H1 (cell line): ENCODE data around the gene GPC6. TPM values are rescaled to one million over a fixed set of nuclear protein-coding genes. Genes with fewer than 3 reads are reported as not detected.

Experiments
- ASH2L ChIP-seq: fragments of 200-600, 300-600 bp; sonication (generic); IDR thresholded peaks from one replicate; pipeline ENCODE4 v1.7.1; 2017; ENCODE audit warnings: low read length
- BCL11A ChIP-seq, 2 experiments: IDR thresholded peaks; one replicate each; pipeline ENCODE4 v1.6.1; 2011; ENCODE audit warnings: low read depth in 2 of 2, low read length in 2 of 2, mild to moderate bottlenecking in 2 of 2
- BRCA1 ChIP-seq: IDR thresholded peaks from 2 replicates; pipeline ENCODE4 v1.6.1; 2012; ENCODE audit warnings: low read depth, low read length, improper control_type of control experiment
- EZH2 ChIP-seq: fragments of 200-600 bp; sonication (generic); IDR thresholded peaks from 2 replicates; pipeline ENCODE4 v1.7.1; 2012; ENCODE audit warnings: low read depth, mild to moderate bottlenecking, moderate library complexity, low read length, inconsistent platforms; ENCODE audit not compliant: severe bottlenecking
- FOSL1 ChIP-seq: IDR thresholded peaks from 2 replicates; pipeline ENCODE4 v1.6.1; 2011; ENCODE audit warnings: mild to moderate bottlenecking, low read depth, low read length, moderate library complexity; ENCODE audit not compliant: insufficient read depth
- GABPA ChIP-seq: IDR thresholded peaks from 2 replicates; pipeline ENCODE4 v1.6.1; 2011; ENCODE audit warnings: mild to moderate bottlenecking, low read length, moderate library complexity, borderline replicate concordance; ENCODE audit not compliant: insufficient read depth
- KDM5A ChIP-seq: fragments of 200-600 bp; IDR thresholded peaks from 2 replicates; pipeline ENCODE4 v1.7.1; 2012; ENCODE audit warnings: mild to moderate bottlenecking, low read length, inconsistent platforms, mixed read lengths
- NRF1 ChIP-seq: IDR thresholded peaks from 2 replicates; pipeline ENCODE4 v1.6.1; 2011; ENCODE audit warnings: mild to moderate bottlenecking, low read depth, low read length, improper control_type of control experiment
- POU5F1 ChIP-seq: IDR thresholded peaks from 2 replicates; pipeline ENCODE4 v1.6.1; 2011; ENCODE audit warnings: low read depth, mild to moderate bottlenecking, low read length, moderate library complexity
- RBBP5 ChIP-seq: IDR thresholded peaks from 2 replicates; pipeline ENCODE4 v1.7.1; 2012; ENCODE audit warnings: low read depth, mild to moderate bottlenecking, inconsistent platforms, low read length, moderate library complexity, borderline replicate concordance
- SAP30 ChIP-seq: fragments of 300-600 bp; sonication (generic); IDR thresholded peaks from 2 replicates; pipeline ENCODE4 v1.7.1; 2012; ENCODE audit warnings: low read length, moderate library complexity, mild to moderate bottlenecking, inconsistent platforms; ENCODE audit not compliant: insufficient read depth, insufficient replicate concordance
- SRF ChIP-seq: IDR thresholded peaks from 2 replicates; pipeline ENCODE4 v1.6.1; 2011; ENCODE audit warnings: mild to moderate bottlenecking, low read depth, low read length, moderate library complexity
- TAF1 ChIP-seq: IDR thresholded peaks from 2 replicates; pipeline ENCODE4 v1.6.1; 2011; ENCODE audit warnings: mild to moderate bottlenecking, low read depth, low read length
- TAF7 ChIP-seq: optimal IDR thresholded peaks from 2 replicates; pipeline ENCODE3; 2011; ENCODE audit warnings: low read depth, mild to moderate bottlenecking, inconsistent platforms, low read length, moderate library complexity, borderline replicate concordance
- TCF12 ChIP-seq: IDR thresholded peaks from 2 replicates; pipeline ENCODE4 v1.6.1; 2011; ENCODE audit warnings: low read depth, mild to moderate bottlenecking, low read length
- ZNF274 ChIP-seq: IDR thresholded peaks from 2 replicates; pipeline ENCODE4 v1.7.0; 2012; ENCODE audit warnings: low read length, borderline replicate concordance; ENCODE audit errors: extremely low read depth
- polyA plus RNA-seq, 7 experiments: library from polyadenylated mRNA; depleted of rRNA in 3 of 7; stranded (reverse) in 5 of 7; unstranded in 2 of 7; fragments of >200 nt in 5 of 7; fragments of 200-250 nt in 2 of 7; gene quantifications; 1 replicate in 5 of 7; 2 replicates in 1 of 7; 4 replicates in 1 of 7; pipeline versions ENCODE4 v1.2.1 to v1.2.3, GENCODE V29; 2011 to 2013; ENCODE audit warnings: missing spikeins in 2 of 7, mixed read lengths in 2 of 7
- total RNA-seq: library from RNA; stranded (reverse); fragmentation: NEBNext Ultra II Directional; extraction: Animal tissue kit (Norgen Biotek cat#: 25700); gene quantifications from 2 replicates; pipeline ENCODE4 v1.2.1, GENCODE V29; 2021
- TF ChIP-seq, protein P1 (sequence below): IDR thresholded peaks from 2 replicates; pipeline ENCODE4 v1.6.1; 2011; ENCODE audit warnings: low read depth, mild to moderate bottlenecking, low read length; ENCODE audit not compliant: insufficient read depth
- TF ChIP-seq, protein P2 (sequence below): IDR thresholded peaks from 2 replicates; pipeline ENCODE4 v1.6.1; 2012; ENCODE audit warnings: low read length, inconsistent platforms
- TF ChIP-seq, protein P3 (sequence below), 3 experiments: IDR thresholded peaks; 1 replicate in 2 of 3; 2 replicates in 1 of 3; pipeline versions ENCODE4 v1.5.1 to v1.6.1; 2011; ENCODE audit warnings: low read length in 3 of 3, mild to moderate bottlenecking in 3 of 3, inconsistent platforms in 2 of 3, low read depth in 1 of 3, moderate library complexity in 1 of 3; ENCODE audit not compliant: insufficient read depth in 1 of 3; ENCODE audit errors: control extremely low read depth in 1 of 3

Gene GPC6
- total and polyA plus RNA-seq, 2 of the 8 experiments (the other 6 are each of a cell fraction or from before 2014, with no cell fraction given): 5.4 to 12.0 TPM

DNA sequence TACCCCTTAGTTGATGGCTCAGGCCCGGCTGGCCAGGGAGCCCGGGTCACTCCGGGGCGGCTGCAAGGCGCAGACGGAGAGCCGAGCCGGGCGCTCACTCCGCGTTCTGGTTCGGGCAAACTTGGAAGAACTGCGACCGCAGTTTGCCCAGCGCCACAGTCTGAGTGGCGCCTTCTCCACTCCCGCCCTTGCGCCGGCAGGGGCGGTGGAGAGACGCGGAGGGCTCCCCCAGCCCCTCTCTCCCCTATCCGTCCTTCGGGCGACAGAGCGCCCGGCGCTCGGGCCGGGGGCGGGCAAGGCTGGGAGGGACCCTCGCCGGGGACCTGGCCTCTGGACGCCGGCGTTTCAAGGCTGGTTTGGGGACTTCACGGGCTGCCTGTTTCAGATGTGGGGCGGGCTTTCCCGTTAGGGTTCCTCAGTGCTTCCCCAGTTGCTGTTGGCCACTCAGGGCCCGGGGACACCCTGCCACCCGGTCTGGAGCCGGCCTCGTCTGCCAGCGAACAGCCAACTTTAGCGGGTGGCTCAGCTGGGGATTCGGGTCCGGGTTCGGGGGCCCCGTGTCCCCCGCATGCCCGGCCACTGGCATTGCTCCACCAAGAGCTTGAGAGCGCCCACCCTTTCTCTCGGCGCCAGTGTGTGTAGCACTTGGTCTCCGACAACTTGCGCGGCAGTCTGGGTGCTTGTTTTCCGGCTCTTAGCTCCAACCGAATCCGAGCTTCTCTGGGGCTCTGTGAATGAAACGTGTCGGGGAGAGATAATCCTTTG lies 1.5 kb downstream of the GPC6 start (continued):
- TF ChIP-seq SRF: no peak
- peak; percentile 70 for TF ChIP-seq TAF1
- TF ChIP-seq BCL11A (IDR thresholded peaks at IDR 0.05; ENCODE audit: low read depth in 2 of 2, low read length in 2 of 2): no peak
- TF ChIP-seq, protein P1, sequence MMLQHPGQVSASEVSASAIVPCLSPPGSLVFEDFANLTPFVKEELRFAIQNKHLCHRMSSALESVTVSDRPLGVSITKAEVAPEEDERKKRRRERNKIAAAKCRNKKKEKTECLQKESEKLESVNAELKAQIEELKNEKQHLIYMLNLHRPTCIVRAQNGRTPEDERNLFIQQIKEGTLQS: no peak
- peak; percentile 58 for TF ChIP-seq TAF7
- no peak for TF ChIP-seq EZH2
- no peak for TF ChIP-seq GABPA
- TF ChIP-seq FOSL1: no peak
- TF ChIP-seq RBBP5: no peak; the same call in 1 of the 2 replicates
- no peak for TF ChIP-seq SAP30
- TF ChIP-seq, protein P2, sequence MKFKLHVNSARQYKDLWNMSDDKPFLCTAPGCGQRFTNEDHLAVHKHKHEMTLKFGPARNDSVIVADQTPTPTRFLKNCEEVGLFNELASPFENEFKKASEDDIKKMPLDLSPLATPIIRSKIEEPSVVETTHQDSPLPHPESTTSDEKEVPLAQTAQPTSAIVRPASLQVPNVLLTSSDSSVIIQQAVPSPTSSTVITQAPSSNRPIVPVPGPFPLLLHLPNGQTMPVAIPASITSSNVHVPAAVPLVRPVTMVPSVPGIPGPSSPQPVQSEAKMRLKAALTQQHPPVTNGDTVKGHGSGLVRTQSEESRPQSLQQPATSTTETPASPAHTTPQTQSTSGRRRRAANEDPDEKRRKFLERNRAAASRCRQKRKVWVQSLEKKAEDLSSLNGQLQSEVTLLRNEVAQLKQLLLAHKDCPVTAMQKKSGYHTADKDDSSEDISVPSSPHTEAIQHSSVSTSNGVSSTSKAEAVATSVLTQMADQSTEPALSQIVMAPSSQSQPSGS: no peak
- TF ChIP-seq, protein P3, sequence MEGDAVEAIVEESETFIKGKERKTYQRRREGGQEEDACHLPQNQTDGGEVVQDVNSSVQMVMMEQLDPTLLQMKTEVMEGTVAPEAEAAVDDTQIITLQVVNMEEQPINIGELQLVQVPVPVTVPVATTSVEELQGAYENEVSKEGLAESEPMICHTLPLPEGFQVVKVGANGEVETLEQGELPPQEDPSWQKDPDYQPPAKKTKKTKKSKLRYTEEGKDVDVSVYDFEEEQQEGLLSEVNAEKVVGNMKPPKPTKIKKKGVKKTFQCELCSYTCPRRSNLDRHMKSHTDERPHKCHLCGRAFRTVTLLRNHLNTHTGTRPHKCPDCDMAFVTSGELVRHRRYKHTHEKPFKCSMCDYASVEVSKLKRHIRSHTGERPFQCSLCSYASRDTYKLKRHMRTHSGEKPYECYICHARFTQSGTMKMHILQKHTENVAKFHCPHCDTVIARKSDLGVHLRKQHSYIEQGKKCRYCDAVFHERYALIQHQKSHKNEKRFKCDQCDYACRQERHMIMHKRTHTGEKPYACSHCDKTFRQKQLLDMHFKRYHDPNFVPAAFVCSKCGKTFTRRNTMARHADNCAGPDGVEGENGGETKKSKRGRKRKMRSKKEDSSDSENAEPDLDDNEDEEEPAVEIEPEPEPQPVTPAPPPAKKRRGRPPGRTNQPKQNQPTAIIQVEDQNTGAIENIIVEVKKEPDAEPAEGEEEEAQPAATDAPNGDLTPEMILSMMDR (IDR thresholded peaks at IDR 0.05; ENCODE audit: control extremely low read depth in 1 of 3, insufficient read depth in 1 of 3, low read depth in 1 of 3, low read length in 3 of 3): peak; percentile 60 to 71 (median 64)
- no peak for TF ChIP-seq POU5F1
- TF ChIP-seq ASH2L: peak; percentile 86
- TF ChIP-seq KDM5A: no peak
- no peak for TF ChIP-seq NRF1
- no peak for TF ChIP-seq TCF12
- no peak for TF ChIP-seq BRCA1
- no peak for TF ChIP-seq ZNF274
